A549 (cell line): ENCODE results near the gene MEMO1. TPM values are rescaled to one million over a fixed set of nuclear protein-coding genes. Genes with fewer than 3 reads are reported as not detected.
"Not testable (repeated sequence)": the region's sequence is repeated elsewhere in the genome, so short reads cannot be mapped to it uniquely, and the experiment has no call there.

Source experiments
- ATAC-seq, 2 experiments: fragments of 200-7000 bp in 1 of 2; fragments of >200 bp in 1 of 2; cut with Nextera tagmentation in 1 of 2; cut with Tn5 transposase in 1 of 2; 3 replicates each; pipeline versions ENCODE4 v1.8.0 to v1.9.1; 2018 to 2020; ENCODE audit warnings: mild to moderate bottlenecking in 1 of 2, moderate library complexity in 1 of 2
- CTCF ChIA-PET: fragments of 300-600 bp; sonication (Branson Sonifier 250); formaldehyde crosslinking; extraction: SDS; loops from one replicate; lab custom pipeline; 2021; ENCODE audit warnings: antibody characterized with exemption, inconsistent platforms; lab: Yijun Ruan, JAX
- POLR2A ChIA-PET: fragments of 350-600 bp; formaldehyde crosslinking; extraction: SDS; loops from one replicate; lab custom pipeline; 2021; ENCODE audit warnings: antibody characterized with exemption, inconsistent platforms; lab: Yijun Ruan, JAX
- DNase-seq, 2 experiments: peaks; one replicate each; pipeline versions ENCODE4 v3.0.0 to v3.0.0-alpha.2; 2011 to 2016; ENCODE audit warnings: low read depth in 1 of 2, low spot score in 1 of 2
- FAIRE-seq: peaks from 2 replicates; lab custom pipeline; 2011; peaks lifted over from hg19 to GRCh38; lab: Jason Lieb, UNC
- H3K27ac ChIP-seq, 2 experiments: fragments of >200 bp; sonication (Bioruptor Twin); formaldehyde crosslinking; 3 replicates each; pipeline ENCODE4 v1.5.1; 2016 to 2017
- H3K4me1 ChIP-seq: fragments of >200 bp; sonication (Bioruptor Twin); formaldehyde crosslinking; 3 replicates; pipeline ENCODE4 v1.6.1; 2016
- H3K4me2 ChIP-seq: fragments of >200 bp; sonication (Bioruptor Twin); formaldehyde crosslinking; 3 replicates; pipeline ENCODE4 v1.6.1; 2016
- H3K4me3 ChIP-seq: fragments of >200 bp; sonication (Bioruptor Twin); formaldehyde crosslinking; 3 replicates; pipeline ENCODE4 v1.5.1; 2016
- H3K9me3 ChIP-seq: fragments of >200 bp; sonication (Bioruptor Twin); formaldehyde crosslinking; 3 replicates; pipeline ENCODE4 v1.6.1; 2016
- FOSL2 ChIP-seq, 2 experiments: fragments of 450-650 bp in 1 of 2; fragments of >200 bp in 1 of 2; sonication (Bioruptor Twin) in 1 of 2; formaldehyde crosslinking; IDR thresholded peaks; 2 replicates each; pipeline versions ENCODE4 v1.5.0 to v1.6.1; 2016 to 2020; ENCODE audit warnings: mild to moderate bottlenecking in 1 of 2, moderate library complexity in 1 of 2
- JUN ChIP-seq, 2 experiments: fragments of >200 bp; sonication (Bioruptor Twin); formaldehyde crosslinking; IDR thresholded peaks; 2 replicates in 1 of 2; 3 replicates in 1 of 2; pipeline ENCODE4 v1.6.1; 2016 to 2017
- NPAS2 ChIP-seq: fragments of 250-450 bp; sonication (Bioruptor Pico); IDR thresholded peaks from 2 replicates; pipeline ENCODE4 v1.8.0; 2022; ENCODE audit warnings: mild to moderate bottlenecking, moderate library complexity, borderline replicate concordance
- PHF8 ChIP-seq: fragments of 200-600 bp; sonication (generic); IDR thresholded peaks from 2 replicates; pipeline ENCODE4 v1.6.1; 2016; ENCODE audit warnings: low read depth, mild to moderate bottlenecking, antibody characterized with exemption, moderate library complexity, borderline replicate concordance
- POLR2A ChIP-seq: IDR thresholded peaks from 2 replicates; pipeline ENCODE4 v1.6.1; 2012; ENCODE audit warnings: mild to moderate bottlenecking, low read length
- SMC3 ChIP-seq: fragments of >200 bp; sonication (Bioruptor Twin); formaldehyde crosslinking; IDR thresholded peaks from 3 replicates; pipeline ENCODE4 v1.6.1; 2018; ENCODE audit warnings: inconsistent platforms
- WGBS: methylation state at CpG from one replicate; pipeline ENCODE4 v1.1.6; 2017; ENCODE audit errors: missing lambda C conversion rate; 5-methylcytosine and 5-hydroxymethylcytosine counted together
- polyA plus RNA-seq, 4 experiments: library from polyadenylated mRNA; depleted of rRNA in 3 of 4; stranded (reverse); fragments of >200 nt; fragmentation: RNase III in 1 of 4; extraction: RNeasy Plus Mini Kit Qiagen cat#74134 plus additional on column Dnase treatment in 1 of 4; gene quantifications; 2 replicates in 3 of 4; 3 replicates in 1 of 4; pipeline ENCODE4 v1.2.3, GENCODE V29; 2011 to 2017
- TF ChIP-seq, protein P1 (sequence below): fragments of >200 bp; sonication (Bioruptor Twin); formaldehyde crosslinking; IDR thresholded peaks from 3 replicates; pipeline ENCODE4 v1.6.1; 2016
- TF ChIP-seq, protein P2 (sequence below): fragments of >200 bp; sonication (Bioruptor Twin); formaldehyde crosslinking; IDR thresholded peaks from 3 replicates; pipeline ENCODE4 v1.5.1; 2016
- TF ChIP-seq, protein P3 (sequence below): IDR thresholded peaks from 2 replicates; pipeline ENCODE4 v1.6.1; 2012; ENCODE audit warnings: low read depth, borderline replicate concordance
- TF ChIP-seq, protein P4 (sequence below): IDR thresholded peaks from 2 replicates; pipeline ENCODE4 v1.6.1; 2012

Gene MEMO1
- polyA plus RNA-seq, 2 of the 4 experiments (the other 2 are of a cell fraction): 80.2 to 87.0 TPM

DNA sequence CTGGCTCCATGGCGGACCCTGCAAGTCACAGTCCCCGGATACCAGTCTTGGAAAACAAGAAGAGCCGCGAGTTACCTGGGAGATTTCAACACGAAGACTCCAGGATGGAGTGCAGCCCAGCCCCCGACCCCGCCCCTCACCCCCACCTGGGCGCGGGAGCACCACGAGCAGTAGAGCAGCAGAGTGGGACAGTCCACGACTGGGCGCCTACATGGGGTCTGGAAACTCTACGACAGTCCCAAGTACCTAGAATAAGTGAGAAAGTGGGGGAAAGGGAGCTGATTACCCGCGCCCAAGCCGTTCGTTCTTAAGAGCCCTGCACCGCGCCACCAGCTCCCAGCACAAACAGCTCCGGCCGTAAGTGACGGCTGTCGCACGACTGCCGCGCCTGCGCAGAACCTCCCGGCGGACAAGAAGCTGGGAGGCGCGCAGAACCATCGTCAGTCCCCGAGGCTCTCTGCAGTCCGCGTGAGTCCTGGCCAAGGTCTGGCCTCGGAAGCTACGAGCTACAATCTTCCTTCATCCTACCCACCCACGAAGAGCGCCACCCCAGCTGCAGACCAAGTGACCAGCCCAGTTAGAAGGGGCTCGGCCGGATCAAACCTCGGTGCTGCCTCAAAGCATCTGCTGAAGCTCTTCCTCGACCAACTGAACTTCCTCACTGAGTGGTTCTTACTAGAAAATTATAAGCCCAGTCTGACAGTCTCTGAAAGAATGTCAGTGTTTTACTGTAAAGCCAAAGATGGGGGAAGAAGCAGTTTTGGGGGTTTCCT lies 28.8 kb upstream of the MEMO1 start, which contains the start of gene DPY30:
Gene DPY30 (minus strand): TSS at position 359 of the 773 bp plus-strand sequence. CDS start 349 bp downstream, at position 10.
- FAIRE-seq (no peak), DNase-seq (peak; percentile 83 to 97), ATAC-seq (peak; percentile 95 to 97)
- Histone ChIP-seq H3K4me1 (peaks cover 6% of the 10 kb centered on the region), H3K27ac (peak within 1 kb of the TSS; percentile 89), H3K4me2 (peak within 1 kb of the TSS; percentile 79), H3K9me3 (no peaks in the 10 kb centered on the region)
- ChIA-PET POLR2A (interaction anchor here (0.6 to 2.8 kb wide), 23 partner anchors 11 to 638 kb away, joined by 3 to 67 read pairs (median 4); partner anchors contain the start of genes MEMO1, SLC30A6 and SPAST), CTCF (interaction anchor here (0.6 to 2.5 kb wide), 6 partner anchors 12 to 113 kb away, joined by 3 to 14 read pairs (median 5); partner anchors contain the start of gene SPAST)
- 3% methylated on average over 43 of the region's 43 CpGs for WGBS
- TF ChIP-seq, protein P1, sequence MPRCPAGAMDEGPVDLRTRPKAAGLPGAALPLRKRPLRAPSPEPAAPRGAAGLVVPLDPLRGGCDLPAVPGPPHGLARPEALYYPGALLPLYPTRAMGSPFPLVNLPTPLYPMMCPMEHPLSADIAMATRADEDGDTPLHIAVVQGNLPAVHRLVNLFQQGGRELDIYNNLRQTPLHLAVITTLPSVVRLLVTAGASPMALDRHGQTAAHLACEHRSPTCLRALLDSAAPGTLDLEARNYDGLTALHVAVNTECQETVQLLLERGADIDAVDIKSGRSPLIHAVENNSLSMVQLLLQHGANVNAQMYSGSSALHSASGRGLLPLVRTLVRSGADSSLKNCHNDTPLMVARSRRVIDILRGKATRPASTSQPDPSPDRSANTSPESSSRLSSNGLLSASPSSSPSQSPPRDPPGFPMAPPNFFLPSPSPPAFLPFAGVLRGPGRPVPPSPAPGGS: peak; percentile 97
- TF ChIP-seq, protein P2, sequence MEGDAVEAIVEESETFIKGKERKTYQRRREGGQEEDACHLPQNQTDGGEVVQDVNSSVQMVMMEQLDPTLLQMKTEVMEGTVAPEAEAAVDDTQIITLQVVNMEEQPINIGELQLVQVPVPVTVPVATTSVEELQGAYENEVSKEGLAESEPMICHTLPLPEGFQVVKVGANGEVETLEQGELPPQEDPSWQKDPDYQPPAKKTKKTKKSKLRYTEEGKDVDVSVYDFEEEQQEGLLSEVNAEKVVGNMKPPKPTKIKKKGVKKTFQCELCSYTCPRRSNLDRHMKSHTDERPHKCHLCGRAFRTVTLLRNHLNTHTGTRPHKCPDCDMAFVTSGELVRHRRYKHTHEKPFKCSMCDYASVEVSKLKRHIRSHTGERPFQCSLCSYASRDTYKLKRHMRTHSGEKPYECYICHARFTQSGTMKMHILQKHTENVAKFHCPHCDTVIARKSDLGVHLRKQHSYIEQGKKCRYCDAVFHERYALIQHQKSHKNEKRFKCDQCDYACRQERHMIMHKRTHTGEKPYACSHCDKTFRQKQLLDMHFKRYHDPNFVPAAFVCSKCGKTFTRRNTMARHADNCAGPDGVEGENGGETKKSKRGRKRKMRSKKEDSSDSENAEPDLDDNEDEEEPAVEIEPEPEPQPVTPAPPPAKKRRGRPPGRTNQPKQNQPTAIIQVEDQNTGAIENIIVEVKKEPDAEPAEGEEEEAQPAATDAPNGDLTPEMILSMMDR: no peak
- TF ChIP-seq, protein P3, sequence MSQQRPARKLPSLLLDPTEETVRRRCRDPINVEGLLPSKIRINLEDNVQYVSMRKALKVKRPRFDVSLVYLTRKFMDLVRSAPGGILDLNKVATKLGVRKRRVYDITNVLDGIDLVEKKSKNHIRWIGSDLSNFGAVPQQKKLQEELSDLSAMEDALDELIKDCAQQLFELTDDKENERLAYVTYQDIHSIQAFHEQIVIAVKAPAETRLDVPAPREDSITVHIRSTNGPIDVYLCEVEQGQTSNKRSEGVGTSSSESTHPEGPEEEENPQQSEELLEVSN: peak; percentile 90
- no peak for TF ChIP-seq NPAS2 (CRISPR knock-in tag)
- TF ChIP-seq POLR2A: peak; percentile 100
- TF ChIP-seq PHF8: peak; percentile 73
- TF ChIP-seq JUN (IDR thresholded peaks at IDR 0.05): peak; percentile 92 to 94
- TF ChIP-seq, protein P4, sequence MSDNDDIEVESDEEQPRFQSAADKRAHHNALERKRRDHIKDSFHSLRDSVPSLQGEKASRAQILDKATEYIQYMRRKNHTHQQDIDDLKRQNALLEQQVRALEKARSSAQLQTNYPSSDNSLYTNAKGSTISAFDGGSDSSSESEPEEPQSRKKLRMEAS: peak; percentile 91
- peak; percentile 38; the same call in 1 of the 3 replicates for TF ChIP-seq SMC3
- TF ChIP-seq, all 56 proteins: peak for 7
- H3K4me3 ChIP-seq: peak within 1 kb of the TSS; percentile 88

DNA sequence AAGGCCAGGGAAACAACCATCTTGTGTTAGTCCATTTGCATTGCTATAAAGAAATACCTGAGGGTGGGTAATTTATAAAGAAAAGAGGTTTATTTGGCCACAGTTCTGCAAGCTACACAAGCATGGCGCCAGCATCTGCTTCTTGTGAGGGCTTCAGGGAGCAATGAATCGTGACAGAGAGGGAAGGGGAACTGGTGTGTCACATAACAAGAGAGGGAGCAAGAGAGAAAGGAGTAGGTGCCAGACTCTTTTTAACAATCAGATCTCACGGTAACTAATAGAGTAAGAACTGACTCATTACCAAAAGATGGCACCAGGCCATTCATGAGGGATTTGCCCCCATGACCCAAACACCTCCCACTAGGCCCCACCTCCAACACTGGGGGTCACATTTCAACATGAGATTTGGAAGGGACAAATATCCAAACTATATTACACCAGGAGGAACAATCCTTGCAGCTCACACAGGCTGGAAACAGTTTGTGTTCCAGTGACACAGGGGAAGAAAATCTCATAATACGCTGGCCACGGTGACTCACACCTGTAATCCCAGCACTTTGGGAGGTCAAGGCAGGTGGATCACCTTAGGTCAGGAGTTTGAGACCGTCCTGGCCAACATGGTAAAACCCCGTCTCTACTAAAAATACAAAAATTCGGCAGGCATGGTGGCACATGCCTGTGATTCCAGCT lies 23.5 kb upstream of the MEMO1 start:
- H3K9me3 ChIP-seq, ATAC-seq, H3K27ac ChIP-seq, FAIRE-seq, H3K4me3 ChIP-seq, DNase-seq, POLR2A ChIA-PET, H3K4me1 ChIP-seq, H3K4me2 ChIP-seq: not testable (repeated sequence)
- CTCF ChIA-PET: interaction anchor here (0.6 kb wide), 1 partner anchor 201 kb away, joined by 3 read pairs; no protein-coding TSS in a partner anchor
- WGBS: 89% methylated on average over 8 of the region's 8 CpGs

DNA sequence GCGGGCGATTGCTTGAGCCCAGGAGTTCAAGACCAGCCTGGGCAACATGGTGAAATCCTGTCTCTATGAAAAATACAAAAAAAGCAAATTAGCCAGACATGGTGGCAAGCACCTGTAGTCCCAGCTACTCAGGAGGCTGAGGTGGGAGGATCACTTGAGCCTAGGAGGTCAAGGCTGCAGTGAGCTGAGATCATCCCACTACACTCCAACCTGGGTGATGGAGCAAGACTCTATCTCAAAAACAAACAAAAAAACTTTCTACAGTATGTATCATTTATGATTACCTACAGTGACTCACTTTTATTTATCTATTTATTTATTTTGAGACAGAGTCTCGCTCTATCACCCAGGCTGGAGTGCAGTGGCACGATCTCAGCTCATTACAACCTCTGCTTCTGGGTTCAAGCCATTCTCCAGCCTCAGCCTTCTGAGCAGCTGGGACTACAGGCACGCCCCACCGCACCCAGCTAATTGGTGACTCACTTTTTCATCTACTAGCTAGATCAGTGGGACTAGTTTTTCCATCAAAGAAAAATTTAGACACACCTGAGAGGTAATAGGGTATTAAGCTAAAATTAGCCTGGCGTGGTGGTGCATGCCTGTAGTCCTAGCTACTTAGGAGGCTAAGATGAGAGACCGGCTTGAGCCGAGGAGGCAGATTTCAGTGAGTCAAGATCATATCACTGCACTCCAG lies 8.1 kb upstream of the MEMO1 start:
- DNase-seq: not testable (repeated sequence)
- peak in 1 of 2 experiments; percentile 58; a peak in 3 of 6 replicates for ATAC-seq

More for the DNA sequence above, 8.1 kb upstream of the MEMO1 start:
- not testable (repeated sequence) for H3K4me2 ChIP-seq; H3K4me3 ChIP-seq; H3K4me1 ChIP-seq; H3K27ac ChIP-seq; FAIRE-seq; H3K9me3 ChIP-seq; TF ChIP-seq FOSL2 (IDR thresholded peaks at IDR 0.05)
- ChIA-PET POLR2A (interaction anchor here (1.6 kb wide), 1 partner anchor 21 kb away, joined by 7 read pairs; the partner anchor contains the start of gene DPY30), CTCF (interaction anchor here (1.2 kb wide), 1 partner anchor 81 kb away, joined by 3 read pairs; no protein-coding TSS in a partner anchor)
- 79% methylated on average over 9 of the region's 9 CpGs for WGBS
- TF ChIP-seq FOSL2 (CRISPR knock-in tag; IDR thresholded peaks at IDR 0.05): peak; percentile 35; the same call in 1 of the 2 replicates
